KMS-11 (cell line): ENCODE results near the gene TTC28.

ENCODE experiments used
- H2AFZ ChIP-seq: fragments of 200-600 bp; sonication (generic); 2 replicates; pipeline ENCODE4 v1.6.1; 2016; ENCODE audit warnings: antibody characterized with exemption, mixed run types, low read depth
- H3K27ac ChIP-seq: fragments of 200-600 bp; sonication (generic); 2 replicates; pipeline ENCODE4 v1.6.1; 2016; ENCODE audit warnings: mild to moderate bottlenecking, mixed run types
- H3K27me3 ChIP-seq: fragments of 200-600 bp; sonication (generic); 2 replicates; pipeline ENCODE4 v1.6.1; 2017; ENCODE audit warnings: mild to moderate bottlenecking, low read depth, mixed run types, moderate library complexity; ENCODE audit not compliant: insufficient read depth
- H3K36me3 ChIP-seq: fragments of 200-600 bp; sonication (generic); 2 replicates; pipeline ENCODE4 v1.6.1; 2017; ENCODE audit warnings: mild to moderate bottlenecking, mixed run types; ENCODE audit not compliant: insufficient read depth
- H3K4me1 ChIP-seq: fragments of 200-600 bp; sonication (generic); 2 replicates; pipeline ENCODE4 v1.6.1; 2016; ENCODE audit warnings: mild to moderate bottlenecking, low read depth, mixed run types; ENCODE audit not compliant: poor library complexity, severe bottlenecking
- H3K4me2 ChIP-seq: fragments of 200-600 bp; sonication (generic); 2 replicates; pipeline ENCODE4 v1.7.0; 2016; ENCODE audit warnings: mild to moderate bottlenecking, mixed run types
- H3K4me3 ChIP-seq: fragments of 200-600 bp; sonication (generic); IDR thresholded peaks from 2 replicates; pipeline ENCODE4 v1.6.1; 2017; ENCODE audit warnings: low read depth, low read length, mixed read lengths; ENCODE audit not compliant: insufficient read depth
- H3K79me2 ChIP-seq: fragments of 200-600 bp; sonication (generic); 2 replicates; pipeline ENCODE4 v1.6.1; 2016; ENCODE audit warnings: low read depth, mixed run types; ENCODE audit not compliant: insufficient read depth
- H3K9ac ChIP-seq: fragments of 200-600 bp; sonication (generic); 2 replicates; pipeline ENCODE4 v1.6.1; 2016; ENCODE audit warnings: mild to moderate bottlenecking, mixed run types
- H4K20me1 ChIP-seq: fragments of 200-600 bp; sonication (generic); 2 replicates; pipeline ENCODE4 v1.6.1; 2016; ENCODE audit warnings: mild to moderate bottlenecking, mixed run types; ENCODE audit not compliant: insufficient read depth
- CTCF ChIP-seq: fragments of 200-600 bp; sonication (generic); conservative IDR thresholded peaks from 2 replicates; pipeline ENCODE4 v1.6.1; 2017; ENCODE audit warnings: low read depth, mild to moderate bottlenecking, antibody characterized with exemption, low read length, moderate library complexity, mixed read lengths

Gene TTC28

GRCh38 chr22:28379075-28379779 is 300.4 kb downstream of the TTC28 start:
- H2AFZ ChIP-seq, result peak overlapping the region; percentile 25; the same call in 1 of the 2 replicates
- no peak overlapping the region for H3K4me3 ChIP-seq
- TF ChIP-seq CTCF, result no peak
- no peaks in the 10 kb centered on the region for H4K20me1 ChIP-seq
- H3K79me2 ChIP-seq, result no peaks in the 10 kb centered on the region
- peak overlapping the region; percentile 69 for H3K4me2 ChIP-seq
- H3K4me1 ChIP-seq, result peaks cover 19% of the 10 kb centered on the region
- peak overlapping the region; percentile 30; the same call in 1 of the 2 replicates for H3K27ac ChIP-seq
- H3K27me3 ChIP-seq, result no peaks in the 10 kb centered on the region
- H3K9ac ChIP-seq, result no peak overlapping the region
- H3K36me3 ChIP-seq, result no peaks in the 10 kb centered on the region

- TF ChIP-seq CTCF, result no peak
- H4K20me1 ChIP-seq, result no peaks in the 10 kb centered on the region
- no peak overlapping the region for H3K9ac ChIP-seq
- peaks cover 19% of the 10 kb centered on the region for H3K4me1 ChIP-seq
- H2AFZ ChIP-seq, result no peak overlapping the region
- H3K4me3 ChIP-seq, result no peak overlapping the region
- H3K27me3 ChIP-seq, result no peaks in the 10 kb centered on the region
- H3K36me3 ChIP-seq, result no peaks in the 10 kb centered on the region
- H3K79me2 ChIP-seq, result no peaks in the 10 kb centered on the region
- no peak overlapping the region for H3K27ac ChIP-seq
- H3K4me2 ChIP-seq, result no peak overlapping the region
Observed at GRCh38 chr22:28375761-28376534, 303.7 kb downstream of the TTC28 start.

GRCh38 chr22:28373831-28374230 is 305.8 kb downstream of the TTC28 start:
- Histone ChIP-seq H3K79me2 (no peaks in the 10 kb centered on the region), H3K9ac (no peak overlapping the region), H3K4me1 (peaks cover 5% of the 10 kb centered on the region), H3K27ac (no peak overlapping the region), H3K4me2 (no peak overlapping the region), H3K4me3 (no peak overlapping the region), H4K20me1 (no peaks in the 10 kb centered on the region), H3K27me3 (no peaks in the 10 kb centered on the region), H2AFZ (no peak overlapping the region), H3K36me3 (no peaks in the 10 kb centered on the region)
- TF ChIP-seq CTCF, result no peak

GRCh38 chr22:28369854-28370253 is 309.8 kb downstream of the TTC28 start:
- TF ChIP-seq CTCF, result no peak
- no peak overlapping the region for H2AFZ ChIP-seq
- no peak overlapping the region for H3K4me2 ChIP-seq
- H3K36me3 ChIP-seq, result no peaks in the 10 kb centered on the region
- H3K4me3 ChIP-seq, result no peak overlapping the region
- H4K20me1 ChIP-seq, result no peaks in the 10 kb centered on the region
- H3K4me1 ChIP-seq, result no peaks in the 10 kb centered on the region
- H3K9ac ChIP-seq, result no peak overlapping the region
- no peak overlapping the region for H3K27ac ChIP-seq
- H3K27me3 ChIP-seq, result no peaks in the 10 kb centered on the region
- no peaks in the 10 kb centered on the region for H3K79me2 ChIP-seq
